Glomerular visceral epithelial cell (primary cell): Measurements from ENCODE around the gene LHPP.

Experiments used
- DNase-seq: peaks from one replicate; pipeline ENCODE4 v3.0.0-alpha.2; 2016; ENCODE audit errors: extremely low spot score

LHPP gene

DNA sequence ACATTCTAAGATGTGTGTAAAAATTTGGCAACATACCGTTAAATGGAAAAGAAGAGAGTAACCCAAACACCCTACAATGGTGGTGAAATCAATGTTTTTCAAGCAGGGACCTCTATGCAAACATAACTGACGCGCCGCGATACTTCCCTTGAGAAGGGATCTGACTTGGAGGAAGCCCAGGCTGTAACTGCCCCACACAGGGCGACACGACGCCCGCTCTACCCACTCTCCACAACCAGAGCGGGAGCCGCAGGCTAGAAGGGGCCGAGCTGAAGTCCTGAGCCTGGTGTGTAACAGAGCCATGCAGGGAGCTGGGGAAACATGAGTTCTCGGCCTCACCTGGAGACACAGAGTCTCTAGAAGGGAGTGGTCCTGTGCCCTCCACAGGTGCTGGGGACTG lies 162.4 kb downstream of the LHPP start:
- DNase-seq = no peak

DNA sequence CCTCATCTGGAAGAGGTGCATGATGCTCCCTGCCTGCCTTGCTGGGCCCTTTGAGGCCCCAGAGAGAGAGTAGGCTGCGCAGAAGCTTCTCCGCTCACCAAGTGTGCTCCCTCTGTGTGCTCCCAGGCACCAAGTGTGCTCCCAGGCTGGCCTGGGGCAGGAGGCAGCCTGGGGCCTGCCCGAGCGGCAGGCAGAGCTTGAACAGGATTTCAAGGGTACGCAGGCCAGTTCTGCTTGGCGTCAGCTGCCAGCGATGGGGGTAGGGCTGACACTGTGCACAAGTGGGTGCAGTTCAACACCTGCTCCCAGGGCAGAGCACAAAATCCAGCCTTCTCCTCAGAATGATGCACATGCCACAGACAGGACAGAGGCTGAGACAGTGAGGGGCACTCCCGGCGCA lies 162.8 kb downstream of the LHPP start:
- DNase-seq = no peak

DNA sequence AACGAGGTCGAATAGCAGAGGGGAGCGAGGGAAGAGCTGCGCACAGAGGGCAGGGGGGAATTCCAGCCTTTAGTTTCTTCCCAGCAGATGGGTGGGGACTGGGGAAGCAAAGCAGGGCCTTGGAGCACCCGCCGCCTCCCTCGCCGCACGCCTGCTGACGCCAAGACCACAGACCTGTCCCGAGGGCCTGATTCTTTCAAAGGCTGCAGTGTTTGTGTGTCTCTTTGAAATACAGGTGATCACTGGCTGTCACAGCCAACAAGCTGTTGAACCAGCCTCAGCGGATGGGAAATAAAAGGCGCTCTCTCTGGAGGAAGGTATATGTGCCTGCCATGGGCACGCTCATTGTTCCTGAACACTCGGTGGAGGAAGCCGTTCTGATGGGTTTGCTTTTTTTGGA lies 163.3 kb downstream of the LHPP start:
- DNase-seq = no peak

- no peak for DNase-seq
Observed at GRCh38 chr10:124625831-124626238, 164.2 kb downstream of the LHPP start.

- DNase-seq = no peak
Observed at GRCh38 chr10:124626759-124627380, 165.2 kb downstream of the LHPP start.

DNA sequence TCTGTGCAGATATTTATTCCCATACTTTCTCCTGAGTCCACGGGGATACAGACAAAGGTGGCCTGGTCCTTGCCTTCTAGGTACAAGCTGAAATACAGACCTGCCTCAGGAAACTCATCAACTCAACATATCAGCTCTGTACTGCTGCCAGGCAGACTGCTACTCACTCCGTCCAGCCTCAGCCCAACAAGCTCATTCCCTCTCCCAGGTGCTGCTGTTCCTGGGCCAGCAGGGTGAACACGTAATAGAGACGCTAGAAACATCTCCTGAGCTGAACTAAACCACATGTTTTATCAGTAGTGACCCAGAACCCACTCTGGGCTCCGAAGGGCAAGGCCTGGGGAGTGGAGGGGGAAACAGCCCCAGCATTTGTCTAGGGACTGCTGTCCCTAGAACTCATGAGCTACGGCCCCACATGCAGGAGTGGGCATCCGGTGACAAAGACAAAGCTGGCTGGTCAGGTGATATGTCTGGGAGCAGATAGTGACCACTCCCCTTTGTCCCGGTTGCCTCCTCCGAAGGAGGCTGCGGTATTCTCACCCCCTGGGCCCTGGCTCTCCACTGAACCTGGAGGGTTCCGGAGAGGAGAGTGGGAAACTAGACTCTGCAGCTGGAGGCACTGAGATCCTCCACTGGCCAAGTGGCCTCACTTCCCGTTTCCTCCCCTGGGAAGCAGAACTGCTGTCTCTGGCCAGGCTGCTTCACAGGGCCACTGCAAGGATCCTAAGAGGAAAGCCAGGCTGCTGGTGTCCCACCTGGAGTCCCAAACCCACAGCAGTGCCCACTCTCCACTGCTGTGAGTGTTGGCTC lies 166.4 kb downstream of the LHPP start:
- DNase-seq = no peak

DNA sequence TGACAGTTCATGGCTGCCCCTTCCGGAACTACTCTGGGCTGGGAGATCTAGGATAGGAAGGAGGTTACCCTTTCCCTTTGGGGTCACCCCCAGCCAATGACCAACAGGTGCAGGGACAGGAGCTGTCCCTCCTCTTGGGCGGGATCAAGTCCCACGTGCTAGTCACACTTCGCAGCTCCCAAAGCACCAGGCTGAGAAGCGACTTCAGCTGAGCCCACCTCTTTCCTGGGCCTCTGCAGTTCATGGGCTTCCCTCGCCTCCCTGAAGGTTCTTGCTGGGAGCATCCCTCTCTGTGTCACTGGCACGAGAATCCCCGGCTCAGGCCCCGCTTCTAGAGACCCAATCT lies 167.0 kb downstream of the LHPP start:
- DNase-seq = no peak

- DNase-seq = no peak
Observed at GRCh38 chr10:124629415-124629814, 167.8 kb downstream of the LHPP start.

GRCh38 chr10:124629842-124630241 lies 168.2 kb downstream of the LHPP start:
- no peak for DNase-seq

- DNase-seq = no peak
Observed at GRCh38 chr10:124630551-124630950, 168.9 kb downstream of the LHPP start.

- DNase-seq = no peak
Observed at GRCh38 chr10:124632064-124632531, 170.5 kb downstream of the LHPP start.

DNA sequence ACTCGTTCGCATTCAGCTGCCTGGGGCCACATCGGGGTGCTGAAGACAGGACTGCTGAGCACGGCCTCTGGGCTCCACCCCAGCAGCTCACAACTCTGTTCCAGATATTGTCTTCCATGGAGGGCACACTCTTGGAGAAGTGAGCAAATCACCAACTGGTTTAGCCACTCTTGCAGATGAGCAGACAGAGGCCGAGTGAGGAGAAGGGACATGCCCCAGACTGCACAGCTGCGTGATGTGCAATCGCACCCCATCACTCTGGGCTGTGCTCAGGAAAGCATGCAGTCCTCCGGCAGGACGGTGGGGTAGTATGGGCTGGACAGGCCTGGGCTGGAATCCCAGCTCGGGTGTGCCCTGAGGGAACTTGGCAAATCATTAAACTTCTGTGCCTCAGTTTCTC lies 170.9 kb downstream of the LHPP start:
- no peak for DNase-seq

- no peak for DNase-seq
Observed at GRCh38 chr10:124636271-124636995, 174.8 kb downstream of the LHPP start.

DNA sequence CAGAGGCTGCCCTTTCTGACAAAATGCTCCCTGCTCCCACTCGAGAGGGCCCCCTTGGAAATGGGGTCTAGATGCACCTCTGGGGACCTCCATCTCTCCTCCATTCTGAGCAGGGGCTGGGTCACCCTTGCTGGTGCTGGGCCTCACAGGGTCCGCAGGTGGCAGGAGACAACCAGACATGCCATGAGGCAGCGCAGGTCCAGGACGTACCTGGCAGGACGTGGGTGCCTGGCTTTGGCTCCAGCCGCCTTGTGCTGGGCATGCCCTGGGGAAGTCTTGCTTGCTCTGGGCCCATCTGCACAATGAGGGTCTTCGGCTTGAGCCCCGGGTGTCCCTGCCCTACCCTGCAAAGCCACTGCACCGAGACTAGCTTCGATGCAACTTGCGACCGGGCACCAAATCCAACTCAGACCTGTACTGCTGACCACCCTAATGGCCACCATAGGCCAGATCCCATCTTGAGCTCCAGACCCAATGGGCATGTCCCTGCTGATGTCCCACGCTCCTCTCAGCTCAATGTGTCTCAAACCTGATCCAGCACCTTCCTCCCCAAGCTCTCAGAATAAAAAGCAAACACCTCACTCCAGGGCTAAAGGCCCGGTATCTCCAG lies 175.6 kb downstream of the LHPP start:
- DNase-seq = no peak

- DNase-seq = no peak
Observed at GRCh38 chr10:124637746-124638145, 176.1 kb downstream of the LHPP start.

DNA sequence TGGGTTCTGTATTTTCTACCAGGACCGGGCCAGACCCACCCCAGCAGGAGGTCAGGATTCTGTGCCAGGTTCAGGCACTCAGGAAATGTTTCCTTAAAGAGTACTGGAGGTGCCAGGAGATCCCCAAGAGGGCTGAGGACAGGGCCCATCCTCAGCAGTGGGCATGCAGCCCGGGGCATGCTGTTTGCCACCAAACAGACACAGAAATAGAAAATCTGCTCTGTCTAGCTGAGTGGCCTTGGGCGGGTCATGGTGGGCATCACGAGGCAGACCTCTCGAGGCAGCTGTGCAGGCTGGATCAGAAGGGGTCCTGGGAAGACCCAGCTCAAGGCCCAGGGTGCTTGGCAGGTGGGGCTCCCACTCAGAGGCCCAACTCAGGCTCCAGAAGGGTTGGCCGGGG lies 177.6 kb downstream of the LHPP start:
- DNase-seq = no peak

DNA sequence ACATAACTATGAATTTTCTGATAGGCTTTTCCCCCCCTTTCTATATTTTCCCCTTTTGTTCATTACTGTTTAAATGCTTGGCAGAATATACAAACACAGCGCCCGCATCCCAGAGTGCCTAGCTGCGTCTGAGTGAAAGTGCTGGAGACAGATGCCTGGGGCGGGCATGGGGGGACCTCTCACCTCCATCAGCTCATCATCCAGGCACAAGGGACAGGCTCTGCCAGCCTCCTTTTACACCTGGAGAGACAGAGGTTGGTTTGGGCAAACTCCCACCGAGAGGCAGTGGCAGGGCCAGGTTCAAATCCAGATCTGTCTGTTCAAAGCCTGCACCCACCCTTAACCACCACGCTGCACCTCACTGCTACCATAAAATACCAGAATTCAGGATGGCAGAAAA lies 178.0 kb downstream of the LHPP start:
- no peak for DNase-seq

GRCh38 chr10:124640056-124640455 lies 178.4 kb downstream of the LHPP start:
- DNase-seq = no peak

GRCh38 chr10:124640538-124641231 lies 179.1 kb downstream of the LHPP start:
- no peak for DNase-seq

DNA sequence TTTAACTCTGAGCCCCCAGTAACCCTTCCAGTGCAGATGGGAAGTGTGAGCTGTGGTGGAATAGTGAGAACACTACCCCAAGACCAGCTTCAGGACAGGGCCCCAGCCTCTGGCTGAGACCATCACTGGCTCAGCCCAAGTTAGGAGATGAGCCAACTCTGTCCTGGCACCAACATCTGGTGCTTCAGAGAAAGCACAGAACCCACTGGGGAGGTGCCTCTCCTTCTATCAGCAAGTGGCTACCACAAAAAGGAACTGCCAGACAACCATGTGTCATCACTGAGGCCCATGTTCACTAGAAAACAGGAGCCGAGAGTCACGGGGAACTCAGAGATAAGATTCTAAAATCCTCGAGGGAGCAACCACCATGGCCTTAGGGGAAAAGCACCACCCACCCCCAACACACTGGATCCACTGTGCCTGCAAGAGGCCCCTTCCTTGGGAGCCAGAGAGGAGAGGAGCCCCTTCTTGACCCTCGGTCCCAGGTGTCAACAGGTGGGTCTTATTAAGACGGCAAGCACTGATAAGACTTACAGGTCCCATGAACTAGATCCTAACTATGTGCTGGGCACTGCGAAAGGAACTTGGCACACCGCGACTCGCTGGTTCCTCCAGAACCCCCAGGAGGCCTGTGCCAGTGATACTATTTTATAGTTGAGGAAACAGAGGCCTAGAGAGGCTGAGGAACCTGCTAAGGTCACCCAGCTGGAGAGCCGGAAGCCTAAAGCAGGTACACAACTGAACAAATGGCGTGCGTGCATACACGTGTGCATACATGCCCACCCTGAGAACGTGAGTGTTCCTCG lies 179.9 kb downstream of the LHPP start:
- no peak for DNase-seq
